ENCODE results near the gene MSH2.
"Not testable (repeated sequence)": the region's sequence is repeated elsewhere in the genome, so short reads cannot be mapped to it uniquely, and the experiment has no call there.

MSH2 gene

GRCh38 chr2:47501374-47502200, 98.6 kb downstream of the MSH2 start:
- DNase-seq: no peak
- H3K4me3 Mint-ChIP-seq: no peak overlapping the region

GRCh38 chr2:47502498-47502897, 99.5 kb downstream of the MSH2 start:
- not testable (repeated sequence) for H3K4me3 Mint-ChIP-seq, DNase-seq, H3K27me3 Mint-ChIP-seq, ATAC-seq
- peak overlapping the region; percentile 30 for H3K27ac Mint-ChIP-seq
- peaks cover 13% of the 10 kb centered on the region for H3K4me1 Mint-ChIP-seq
- H3K9me3 Mint-ChIP-seq: peaks cover 28% of the 10 kb centered on the region
- H3K36me3 Mint-ChIP-seq (ENCODE audit: low read depth): peaks cover 13% of the 10 kb centered on the region

More at GRCh38 chr2:47501374-47502200, 98.6 kb downstream of the MSH2 start:
- ATAC-seq: no peak
- peaks cover 28% of the 10 kb centered on the region for H3K9me3 Mint-ChIP-seq
- H3K27me3 Mint-ChIP-seq: peaks cover 4% of the 10 kb centered on the region
- peaks cover 13% of the 10 kb centered on the region for H3K4me1 Mint-ChIP-seq
- no peak overlapping the region for H3K27ac Mint-ChIP-seq
- H3K36me3 Mint-ChIP-seq (ENCODE audit: low read depth): peaks cover 13% of the 10 kb centered on the region

DNA sequence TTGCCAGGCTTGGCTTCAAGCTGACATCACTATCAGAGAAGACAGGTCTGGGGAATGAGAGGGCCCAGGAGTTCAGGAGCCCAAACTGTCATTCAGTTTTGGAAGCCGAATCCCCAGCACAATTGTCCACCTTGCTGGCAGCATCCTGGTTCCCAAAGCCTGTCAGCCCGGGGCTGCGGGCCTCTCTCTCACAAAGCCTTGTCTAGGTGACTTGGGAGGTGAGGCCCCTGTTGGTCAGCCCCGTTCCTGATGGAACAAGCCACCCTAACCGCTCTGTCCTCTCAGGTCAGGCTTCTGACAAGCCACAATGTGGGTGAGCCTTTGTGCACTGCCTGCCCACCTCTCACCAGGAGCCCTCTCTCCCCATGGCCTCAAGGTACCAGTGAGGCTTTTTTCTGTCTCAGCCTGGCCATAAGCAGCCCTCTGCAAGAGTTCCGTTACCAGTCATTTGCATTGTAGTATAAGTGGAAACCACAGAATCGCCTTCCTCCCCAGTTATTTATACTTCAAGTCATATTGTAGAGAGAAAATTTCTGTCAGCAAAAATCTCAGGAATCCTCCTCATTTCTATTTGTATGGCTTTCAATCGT, 100.6 kb downstream of the MSH2 start:
- H3K36me3 Mint-ChIP-seq (ENCODE audit: low read depth): peaks cover 13% of the 10 kb centered on the region
- peaks cover 13% of the 10 kb centered on the region for H3K4me1 Mint-ChIP-seq
- ATAC-seq (no peak), DNase-seq (no peak)
- H3K27ac Mint-ChIP-seq: no peak overlapping the region
- peaks cover 28% of the 10 kb centered on the region for H3K9me3 Mint-ChIP-seq
- peaks cover 2% of the 10 kb centered on the region for H3K27me3 Mint-ChIP-seq
- H3K4me3 Mint-ChIP-seq: no peak overlapping the region

GRCh38 chr2:47504174-47504810, 101.3 kb downstream of the MSH2 start:
- ATAC-seq: no peak
- Mint-ChIP-seq H3K27me3 (peaks cover 2% of the 10 kb centered on the region), H3K27ac (no peak overlapping the region), H3K4me1 (peaks cover 14% of the 10 kb centered on the region), H3K36me3 (ENCODE audit: low read depth) (peaks cover 11% of the 10 kb centered on the region), H3K9me3 (peaks cover 25% of the 10 kb centered on the region), H3K4me3 (no peak overlapping the region)
- DNase-seq: no peak

- no peak for ATAC-seq
- Mint-ChIP-seq H3K4me3 (no peak overlapping the region), H3K36me3 (ENCODE audit: low read depth) (peaks cover 2% of the 10 kb centered on the region), H3K27ac (no peak overlapping the region), H3K4me1 (peaks cover 14% of the 10 kb centered on the region), H3K9me3 (peaks cover 14% of the 10 kb centered on the region), H3K27me3 (peaks cover 2% of the 10 kb centered on the region)
- no peak for DNase-seq
These were observed 103.1 kb downstream of the MSH2 start for GRCh38 chr2:47506024-47506423.

- H3K27me3 Mint-ChIP-seq: peaks cover 2% of the 10 kb centered on the region
- no peak for DNase-seq
- no peak overlapping the region for H3K4me3 Mint-ChIP-seq
- ATAC-seq: no peak
- H3K4me1 Mint-ChIP-seq: peaks cover 10% of the 10 kb centered on the region
- H3K9me3 Mint-ChIP-seq: peaks cover 11% of the 10 kb centered on the region
- H3K27ac Mint-ChIP-seq: no peak overlapping the region
- H3K36me3 Mint-ChIP-seq (ENCODE audit: low read depth): peaks cover 2% of the 10 kb centered on the region
These were observed 103.5 kb downstream of the MSH2 start for GRCh38 chr2:47506436-47506835.

- peaks cover 7% of the 10 kb centered on the region for H3K9me3 Mint-ChIP-seq
- peaks cover 2% of the 10 kb centered on the region for H3K36me3 Mint-ChIP-seq (ENCODE audit: low read depth)
- no peak overlapping the region for H3K4me3 Mint-ChIP-seq
- DNase-seq (no peak), ATAC-seq (no peak)
- peaks cover 1% of the 10 kb centered on the region for H3K4me1 Mint-ChIP-seq
- no peaks in the 10 kb centered on the region for H3K27me3 Mint-ChIP-seq
- H3K27ac Mint-ChIP-seq: no peak overlapping the region
These were observed 105.1 kb downstream of the MSH2 start for GRCh38 chr2:47508080-47508479.

DNA sequence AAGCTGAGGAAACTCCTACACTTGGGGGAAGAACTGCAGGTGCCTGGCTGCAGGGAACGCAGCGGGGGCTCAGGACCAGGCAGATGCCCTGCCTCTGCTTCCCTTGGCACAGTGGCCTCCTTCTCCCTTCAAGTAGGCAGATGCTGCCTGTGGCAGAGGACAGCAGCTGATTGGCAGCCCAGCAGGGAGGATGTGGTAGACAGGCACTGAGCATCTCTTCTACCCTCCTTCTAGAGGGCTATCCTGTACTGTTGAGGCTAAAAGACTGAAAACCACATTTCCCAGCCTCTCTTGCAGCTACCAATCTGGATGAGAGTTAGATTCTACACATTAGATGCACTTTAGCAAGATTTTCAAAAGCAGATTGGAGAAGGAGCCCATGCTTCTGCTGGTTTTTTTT, 105.7 kb downstream of the MSH2 start:
- peaks cover 2% of the 10 kb centered on the region for H3K36me3 Mint-ChIP-seq (ENCODE audit: low read depth)
- peaks cover 1% of the 10 kb centered on the region for H3K4me1 Mint-ChIP-seq
- H3K27ac Mint-ChIP-seq: no peak overlapping the region
- ATAC-seq: no peak
- peaks cover 7% of the 10 kb centered on the region for H3K9me3 Mint-ChIP-seq
- no peak overlapping the region for H3K4me3 Mint-ChIP-seq
- no peaks in the 10 kb centered on the region for H3K27me3 Mint-ChIP-seq
- no peak for DNase-seq

DNA sequence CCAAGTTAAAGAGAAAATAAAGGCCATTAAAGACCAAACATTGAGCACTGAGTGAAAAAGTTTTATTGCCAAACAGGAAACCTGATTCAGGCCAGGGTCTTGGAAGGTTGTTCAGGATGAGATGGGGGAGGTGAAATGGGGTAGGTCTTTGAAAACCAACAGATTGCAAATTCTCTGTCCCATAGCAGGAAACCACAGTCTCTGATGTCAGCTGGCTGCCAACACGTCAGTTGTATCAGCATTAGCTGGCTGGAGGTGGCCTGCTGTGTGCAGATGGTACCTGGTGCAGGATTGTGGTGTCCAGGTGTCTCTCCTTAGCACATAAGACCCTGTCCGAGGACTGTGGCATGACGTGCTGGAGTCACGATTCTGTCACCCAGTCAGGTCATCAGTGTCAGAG, 106.3 kb downstream of the MSH2 start:
- Mint-ChIP-seq H3K36me3 (ENCODE audit: low read depth) (peaks cover 2% of the 10 kb centered on the region), H3K4me1 (peaks cover 1% of the 10 kb centered on the region), H3K9me3 (peaks cover 7% of the 10 kb centered on the region), H3K4me3 (no peak overlapping the region), H3K27ac (no peak overlapping the region), H3K27me3 (no peaks in the 10 kb centered on the region)
- DNase-seq: no peak
- ATAC-seq: no peak

- DNase-seq (no peak), ATAC-seq (no peak)
- Mint-ChIP-seq H3K9me3 (peaks cover 6% of the 10 kb centered on the region), H3K36me3 (ENCODE audit: low read depth) (peaks cover 2% of the 10 kb centered on the region), H3K4me3 (no peak overlapping the region), H3K4me1 (peaks cover 1% of the 10 kb centered on the region), H3K27ac (no peak overlapping the region), H3K27me3 (no peaks in the 10 kb centered on the region)
These were observed 106.9 kb downstream of the MSH2 start for GRCh38 chr2:47509821-47510385.

GRCh38 chr2:47510745-47511144, 107.8 kb downstream of the MSH2 start:
- Mint-ChIP-seq H3K4me3 (no peak overlapping the region), H3K36me3 (ENCODE audit: low read depth) (no peaks in the 10 kb centered on the region), H3K27me3 (no peaks in the 10 kb centered on the region), H3K27ac (no peak overlapping the region), H3K9me3 (no peaks in the 10 kb centered on the region), H3K4me1 (peaks cover 1% of the 10 kb centered on the region)
- no peak for DNase-seq
- no peak for ATAC-seq

- DNase-seq (no peak), ATAC-seq (no peak)
- no peak overlapping the region for H3K4me3 Mint-ChIP-seq
- peaks cover 1% of the 10 kb centered on the region for H3K4me1 Mint-ChIP-seq
- no peaks in the 10 kb centered on the region for H3K36me3 Mint-ChIP-seq (ENCODE audit: low read depth)
- no peaks in the 10 kb centered on the region for H3K9me3 Mint-ChIP-seq
- H3K27me3 Mint-ChIP-seq: no peaks in the 10 kb centered on the region
- H3K27ac Mint-ChIP-seq: no peak overlapping the region
These were observed 109.7 kb downstream of the MSH2 start for GRCh38 chr2:47512581-47513083.

DNA sequence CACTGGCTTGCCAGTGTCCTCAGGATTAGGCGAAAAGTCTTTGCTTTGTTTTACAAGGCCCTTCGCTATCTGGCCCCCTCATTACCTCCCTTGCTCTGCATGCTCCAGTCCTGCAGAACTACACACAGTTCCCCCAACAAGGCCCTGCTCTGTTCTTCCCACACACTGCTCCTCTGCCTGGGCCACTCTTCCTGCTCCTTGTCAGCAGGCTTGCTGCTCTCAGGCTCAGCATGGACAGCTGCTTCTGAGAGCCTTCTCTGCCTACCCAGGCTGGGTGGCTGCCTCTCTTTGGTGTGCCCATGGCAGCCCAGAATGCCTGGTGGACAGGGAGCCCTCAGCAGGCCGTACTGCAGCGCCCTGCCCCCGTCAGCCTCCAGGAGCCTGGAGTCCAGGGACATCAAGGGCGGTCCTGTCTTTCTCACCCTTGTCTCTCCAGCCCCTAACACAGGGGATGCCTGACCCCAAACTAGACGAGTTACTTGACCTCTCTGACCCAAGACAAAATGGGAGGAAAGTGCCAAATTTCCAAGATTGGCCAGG, 111.1 kb downstream of the MSH2 start:
- Mint-ChIP-seq H3K9me3 (no peaks in the 10 kb centered on the region), H3K36me3 (ENCODE audit: low read depth) (no peaks in the 10 kb centered on the region)

GRCh38 chr2:47516360-47517104, 113.6 kb downstream of the MSH2 start:
- H3K27ac Mint-ChIP-seq: no peak overlapping the region
- H3K4me1 Mint-ChIP-seq: peaks cover 11% of the 10 kb centered on the region
- no peak overlapping the region for H3K4me3 Mint-ChIP-seq
- H3K27me3 Mint-ChIP-seq: no peaks in the 10 kb centered on the region
- ATAC-seq (no peak), DNase-seq (no peak)
- no peaks in the 10 kb centered on the region for H3K36me3 Mint-ChIP-seq (ENCODE audit: low read depth)
- no peaks in the 10 kb centered on the region for H3K9me3 Mint-ChIP-seq

More for the DNA sequence above, 111.1 kb downstream of the MSH2 start:
- ATAC-seq: no peak
- DNase-seq: no peak
- Mint-ChIP-seq H3K27me3 (no peaks in the 10 kb centered on the region), H3K4me3 (no peak overlapping the region), H3K4me1 (peaks cover 1% of the 10 kb centered on the region), H3K27ac (no peak overlapping the region)

Measured in activated naive CD8-positive, alpha-beta T cell treated with anti-CD3 and anti-CD28 coated beads, Interleukin-2, amount 50 U/mL, for 24 hours (primary cell).